Hematopoietic multipotent progenitor cell (in vitro differentiated cells): Measurements from ENCODE around the gene MYL5. TPM values are rescaled to one million over a fixed set of nuclear protein-coding genes. Genes with fewer than 3 reads are reported as not detected.
"Not testable (repeated sequence)": the region's sequence is repeated elsewhere in the genome, so short reads cannot be mapped to it uniquely, and the experiment has no call there.

ENCODE experiments used
- DNase-seq, 3 donors: peaks; one replicate each; pipeline ENCODE4 v3.0.0-alpha.2; 2011 to 2015; ENCODE audit warnings: low read depth in 2 of 3, low spot score in 2 of 3
- total RNA-seq: library from RNA; depleted of rRNA; stranded (reverse); fragments of >200 nt; gene quantifications from one replicate; pipeline ENCODE4 v1.2.3, GENCODE V29; 2012

Gene MYL5
- total RNA-seq, 1 donor: 13.2 TPM

DNA sequence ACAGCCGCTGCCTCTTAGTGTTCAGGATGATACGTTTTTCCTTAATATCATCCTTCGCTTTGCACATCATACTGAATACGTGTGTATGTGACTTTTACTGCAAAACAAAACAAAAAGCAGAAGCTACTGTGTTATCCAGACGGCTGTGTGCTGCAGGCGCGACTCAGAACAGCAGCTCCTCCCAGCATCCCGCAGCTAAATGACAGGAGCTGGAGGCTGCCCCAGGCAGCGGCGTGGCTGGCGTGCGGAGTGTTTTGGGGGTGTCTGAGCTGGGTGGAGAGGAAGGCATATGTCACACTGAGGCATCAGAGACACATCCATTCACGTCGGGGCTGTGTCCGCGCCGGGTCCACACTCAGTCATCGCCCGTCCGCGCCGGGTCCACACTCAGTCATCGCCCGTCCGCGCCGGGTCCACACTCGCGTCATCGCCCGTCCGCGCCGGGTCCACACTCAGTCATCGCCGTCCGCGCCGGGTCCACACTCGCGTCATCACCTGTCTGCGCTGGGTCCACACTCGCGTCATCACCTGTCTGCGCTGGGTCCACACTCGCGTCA lies 47.9 kb downstream of the MYL5 start:
- no peak for DNase-seq

DNA sequence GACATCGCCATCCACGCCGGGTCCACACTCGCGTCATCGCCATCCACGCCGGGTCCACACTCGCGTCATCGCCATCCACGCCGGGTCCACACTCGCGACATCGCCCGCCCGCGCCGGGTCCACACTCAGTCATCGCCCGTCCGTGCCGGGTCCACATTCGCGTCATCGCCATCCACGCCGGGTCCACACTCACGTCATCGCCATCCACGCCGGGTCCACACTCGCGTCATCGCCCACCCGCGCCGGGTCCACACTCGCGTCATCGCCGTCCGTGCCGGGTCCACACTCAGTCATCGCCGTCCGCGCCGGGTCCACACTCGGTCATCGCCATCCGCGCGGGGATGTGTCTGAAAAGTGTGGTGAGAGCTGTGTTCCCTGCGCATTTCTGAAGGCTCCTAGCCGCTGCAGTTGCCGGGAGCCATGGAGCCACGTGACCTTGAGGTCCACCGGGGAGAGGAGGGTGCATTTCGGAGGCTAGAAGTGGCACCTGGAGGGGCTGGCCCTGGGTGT lies 48.6 kb downstream of the MYL5 start:
- no peak for DNase-seq

DNA sequence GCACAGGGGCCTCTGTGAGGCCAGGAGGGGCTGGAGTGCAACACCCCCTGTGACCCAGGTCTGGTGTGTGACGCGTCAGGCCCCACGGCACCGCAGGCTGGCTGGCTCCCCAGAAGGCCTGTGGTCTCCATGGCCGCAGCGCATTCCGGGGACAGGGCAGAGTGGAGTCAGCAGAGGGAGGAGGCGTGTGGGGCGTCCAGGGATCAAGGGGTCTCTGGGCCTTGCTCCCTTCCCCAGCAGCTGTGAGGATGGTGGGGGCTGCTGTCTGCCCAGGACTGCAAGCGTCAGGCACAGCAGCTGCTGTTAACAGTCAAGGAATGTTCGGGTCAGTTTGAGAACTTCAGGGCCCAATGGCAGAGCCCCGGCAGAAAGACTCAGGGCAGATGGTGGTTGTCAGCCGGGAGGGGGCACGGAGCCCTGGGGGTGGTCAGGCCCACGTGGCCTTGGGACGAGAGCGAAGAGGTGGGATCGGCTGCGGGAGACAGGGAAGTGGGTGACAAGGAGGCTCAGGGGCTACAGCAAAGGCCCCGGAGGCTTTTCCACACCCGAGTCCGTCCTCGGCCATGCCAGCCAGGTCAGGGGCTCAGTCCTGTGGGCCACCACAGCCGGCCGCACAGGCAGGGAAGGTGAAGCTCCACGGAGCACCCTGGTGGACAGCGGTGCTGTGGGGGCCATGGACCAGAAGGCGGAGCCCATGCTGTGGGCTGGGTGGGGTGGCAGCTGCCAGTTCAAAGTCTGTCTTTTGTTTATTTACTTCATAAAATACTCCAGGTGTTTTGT lies 49.6 kb downstream of the MYL5 start:
- no peak for DNase-seq

DNA sequence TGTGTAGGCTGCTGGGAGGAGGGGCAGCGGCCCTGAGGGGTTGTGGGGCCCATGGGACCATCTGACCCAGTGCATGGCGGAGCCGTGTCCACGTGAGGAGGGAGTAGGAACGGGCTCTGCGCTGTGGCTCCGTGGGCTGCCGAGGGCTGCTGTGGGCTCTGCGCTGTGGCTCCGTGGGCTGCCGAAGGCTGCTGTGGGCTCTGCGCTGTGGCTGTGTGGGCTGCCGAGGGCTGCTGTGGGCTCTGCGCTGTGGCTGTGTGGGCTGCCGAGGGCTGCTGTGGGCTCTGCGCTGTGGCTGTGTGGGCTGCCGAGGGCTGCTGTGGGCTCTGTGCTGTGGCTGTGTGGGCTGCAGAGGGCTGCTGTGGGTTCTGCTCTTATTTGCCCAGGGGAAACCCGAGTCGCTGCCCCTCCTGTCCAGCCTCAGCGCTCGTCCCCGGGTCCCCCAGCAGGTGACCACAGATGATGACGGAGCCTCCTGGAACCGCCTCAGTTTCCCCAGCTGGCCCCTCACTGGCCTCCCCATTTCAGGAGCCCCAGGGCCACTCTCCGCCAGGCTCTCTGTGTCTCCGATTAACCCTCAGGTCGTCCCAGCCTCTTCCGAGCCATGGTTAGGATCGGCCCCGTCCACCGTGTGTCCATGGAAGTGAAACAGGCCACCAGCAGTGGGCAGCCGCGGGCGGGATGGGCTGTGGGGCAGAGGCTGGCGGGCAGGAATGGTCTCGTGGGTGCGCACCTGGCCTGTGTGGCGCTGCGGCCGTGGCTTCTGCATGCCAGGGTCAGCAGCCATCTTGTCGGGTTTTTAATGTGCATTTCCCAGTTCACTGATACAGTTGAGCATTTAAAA lies 51.3 kb downstream of the MYL5 start:
- DNase-seq: no peak

DNA sequence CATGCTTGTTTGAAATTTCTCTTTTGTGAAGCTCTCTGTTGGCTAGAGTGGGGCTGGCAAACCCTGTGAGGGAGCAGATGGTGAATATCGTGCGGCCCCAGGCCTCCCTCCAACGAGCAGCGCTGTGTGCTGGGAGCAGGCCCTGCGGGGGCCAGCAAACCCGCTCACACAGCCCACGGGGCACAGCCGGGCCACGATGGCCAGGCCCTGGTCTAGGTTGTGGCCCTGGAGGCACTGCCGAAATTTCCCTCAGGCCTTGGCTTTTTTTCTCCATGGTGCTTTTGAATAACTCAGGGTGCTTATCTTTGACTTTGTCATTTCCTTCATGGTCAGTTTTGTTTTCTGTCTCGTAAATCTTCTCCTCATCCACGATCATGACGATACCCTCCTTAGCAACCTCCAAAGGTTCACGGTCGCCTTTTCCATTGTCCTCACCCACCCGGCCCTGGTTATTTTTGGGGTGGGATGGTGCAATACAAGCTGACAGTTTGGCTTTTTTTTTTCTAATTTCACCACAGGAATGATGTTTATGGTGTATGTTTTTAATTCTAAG lies 52.0 kb downstream of the MYL5 start:
- DNase-seq: peak in 2 of 3 donors; percentile 53 to 72

DNA sequence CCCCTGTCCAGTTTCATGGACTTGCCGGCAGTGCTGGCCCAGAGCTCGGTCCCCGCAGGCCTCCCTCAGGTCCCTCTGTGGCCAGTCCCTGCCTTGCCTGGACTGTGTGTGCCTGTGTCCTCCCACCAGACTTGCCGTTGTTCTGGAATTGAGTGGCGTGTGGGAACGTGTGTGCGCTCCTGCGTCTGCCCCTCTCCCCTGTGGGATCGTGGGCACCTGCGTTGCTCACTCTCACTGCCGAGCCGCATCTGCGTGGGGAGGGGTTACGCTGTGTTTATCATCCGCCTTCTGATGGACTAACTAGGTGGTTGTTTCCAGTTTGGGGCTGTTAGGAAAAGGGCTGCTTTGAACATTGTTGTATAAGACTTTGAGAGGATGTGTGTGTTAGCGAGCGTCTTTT lies 52.5 kb downstream of the MYL5 start:
- peak in 1 of 3 donors; percentile 27 for DNase-seq

DNA sequence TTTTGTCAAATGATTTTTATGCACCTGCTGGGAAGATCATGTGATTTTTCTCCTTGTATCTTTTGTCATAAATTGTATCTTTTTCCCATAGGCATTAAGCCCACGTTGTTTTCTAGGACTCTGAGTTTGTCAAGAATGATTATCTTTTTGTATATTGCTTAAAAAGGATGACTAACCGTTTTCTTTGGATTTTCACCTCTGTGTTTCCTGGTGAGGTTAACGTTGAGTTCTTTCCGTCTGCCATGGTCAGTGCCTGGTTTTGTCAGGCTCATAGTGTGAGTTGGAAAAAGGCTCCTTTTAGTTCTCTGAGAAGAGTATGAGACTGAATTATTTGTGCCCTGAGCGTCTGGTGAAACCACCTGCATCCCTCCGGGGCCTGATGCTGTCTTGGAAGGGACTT lies 53.2 kb downstream of the MYL5 start:
- no peak for DNase-seq

DNA sequence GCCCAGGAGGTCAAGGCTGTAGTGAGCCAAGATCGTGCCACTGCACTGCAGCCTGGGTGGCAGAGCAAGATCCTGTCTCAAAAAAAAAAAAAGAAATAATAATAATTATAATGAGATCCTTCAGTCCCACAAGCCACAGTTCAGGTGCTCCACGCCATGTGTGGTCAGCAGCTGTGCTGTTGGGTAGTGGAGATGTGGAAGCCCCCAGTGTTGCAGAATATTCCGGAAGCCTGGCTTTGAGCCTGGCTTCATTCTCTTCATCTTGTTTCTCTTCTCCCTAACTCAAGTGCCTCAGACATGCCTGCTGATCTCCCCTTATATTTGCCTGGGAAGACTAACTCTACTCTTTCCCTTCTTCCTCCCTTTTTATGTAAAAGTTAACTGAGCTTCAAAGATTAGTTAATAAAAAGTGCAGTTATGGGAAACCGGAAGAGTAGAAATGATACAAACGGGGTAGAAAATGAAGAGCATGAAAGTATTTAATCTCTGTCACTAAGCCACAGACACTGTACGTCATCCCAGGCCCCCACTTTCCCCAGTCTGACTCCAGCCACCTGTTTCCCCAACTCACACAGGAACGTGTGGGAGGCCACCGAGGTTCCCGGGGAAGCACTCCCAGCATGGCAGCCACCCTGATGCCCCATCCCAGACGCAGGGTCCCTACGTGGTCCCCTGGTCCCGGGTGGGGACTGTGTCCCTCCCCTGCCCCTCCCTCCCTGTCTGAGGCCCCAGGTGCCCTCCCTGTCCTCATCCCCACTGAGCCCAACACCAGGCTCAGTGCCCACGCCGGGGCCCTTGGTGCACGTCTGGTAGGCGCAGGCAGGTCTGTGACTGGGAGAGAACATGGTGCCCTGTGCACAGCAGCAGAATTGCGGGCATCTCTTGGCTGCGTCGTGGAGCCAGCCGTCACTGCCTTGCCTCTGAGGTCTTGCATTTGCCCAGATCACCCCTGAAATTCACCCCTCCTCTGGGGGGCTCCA lies 55.3 kb downstream of the MYL5 start:
- no peak for DNase-seq

- DNase-seq: no peak
These were observed 56.2 kb downstream of the MYL5 start for GRCh38 chr4:730511-730910.

DNA sequence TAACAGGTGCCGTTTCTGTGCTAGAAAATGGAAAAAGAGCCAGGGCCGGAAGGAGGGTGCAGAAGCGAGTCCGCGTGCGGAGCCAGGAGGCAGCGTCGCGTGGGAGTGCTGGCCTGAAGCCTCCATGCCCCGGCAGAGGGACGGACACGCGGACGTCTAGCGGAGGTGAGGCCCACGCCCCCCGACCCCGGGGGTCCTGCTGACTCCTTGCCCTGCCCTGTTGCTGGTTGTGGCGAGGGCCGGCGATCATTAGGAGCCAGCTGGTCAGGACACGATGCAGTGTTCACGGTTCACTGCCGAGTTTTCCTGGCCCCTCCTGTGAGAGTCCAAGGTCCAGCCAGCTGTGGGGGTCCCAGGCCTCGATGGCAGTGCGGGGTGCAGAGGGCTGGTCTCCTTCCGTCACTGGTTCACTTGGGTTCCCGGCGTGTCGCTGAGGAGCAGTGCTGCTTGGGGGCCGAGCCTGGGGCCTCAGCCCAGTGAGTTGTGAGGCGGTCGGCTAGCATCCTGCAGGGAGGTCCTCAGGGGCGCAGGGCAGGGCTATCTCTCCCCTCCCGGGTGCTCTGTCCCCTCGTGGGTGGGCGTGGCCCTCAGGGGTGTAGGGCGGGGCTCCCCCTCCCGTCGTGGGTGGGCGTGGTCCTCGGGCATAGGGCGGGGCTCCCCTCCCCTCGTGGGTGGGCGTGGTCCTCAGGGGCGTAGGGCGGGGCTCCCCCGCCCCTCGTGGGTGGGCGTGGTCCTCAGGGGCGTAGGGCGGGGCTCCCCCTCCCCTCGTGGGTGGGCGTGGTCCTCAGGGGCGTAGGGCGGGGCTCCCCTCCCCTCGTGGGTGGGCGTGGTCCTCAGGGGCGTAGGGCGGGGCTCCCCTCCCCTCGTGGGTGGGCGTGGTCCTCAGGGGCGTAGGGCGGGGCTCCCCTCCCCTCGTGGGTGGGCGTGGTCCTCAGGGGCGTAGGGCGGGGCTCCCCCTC lies 56.9 kb downstream of the MYL5 start:
- DNase-seq: not testable (repeated sequence)

Other genes starting within 250 kb of the MYL5 start
- gene ZNF721, start 175.4 kb upstream of the MYL5 start, total RNA-seq: 14.8 TPM
- gene PIGG, start 175.3 kb upstream of the MYL5 start, total RNA-seq: 37.7 TPM
- not detected for gene TMEM271, start 98.2 kb upstream of the MYL5 start, total RNA-seq
- gene PDE6B, start 49.0 kb upstream of the MYL5 start, total RNA-seq: 36.4 TPM
- 47.7 TPM for gene ATP5ME, start 266 bp upstream of the MYL5 start, total RNA-seq
- gene SLC49A3, start 14.6 kb downstream of the MYL5 start, total RNA-seq: 5.9 TPM
- gene PCGF3, start 31.3 kb downstream of the MYL5 start, total RNA-seq: 51.2 TPM
- not detected for gene CPLX1, start 151.6 kb downstream of the MYL5 start, total RNA-seq